Gastrocnemius medialis (tissue), 4 donors: ENCODE measurements around the gene ARRB1. TPM values are rescaled to one million over a fixed set of nuclear protein-coding genes. Genes with fewer than 3 reads are reported as not detected.
"Not testable (repeated sequence)": the region's sequence is repeated elsewhere in the genome, so short reads cannot be mapped to it uniquely, and the experiment has no call there.

Experiments used
- ATAC-seq, 2 donors: fragments of 150-250 bp; one replicate each; pipeline ENCODE4 v1.9.1; 2016
- DNase-seq, 2 donors: peaks; one replicate each; pipeline ENCODE4 v3.0.0-alpha.2; 2019
- H3K27ac ChIP-seq, 4 donors: fragments of 200-600 bp; sonication (generic); 1 replicate in 1 of 4; 2 replicates in 3 of 4; pipeline ENCODE4 v1.5.1; 2016 to 2018; ENCODE audit warnings: mild to moderate bottlenecking in 2 of 4, moderate library complexity in 1 of 4
- H3K27me3 ChIP-seq, 3 donors: fragments of 200-600 bp; sonication (generic) in 2 of 3; 1 replicate in 1 of 3; 2 replicates in 2 of 3; pipeline versions ENCODE4 v1.5.1 to v1.6.0; 2016 to 2019; ENCODE audit warnings: mild to moderate bottlenecking in 1 of 3, moderate library complexity in 1 of 3
- H3K36me3 ChIP-seq, 2 donors: fragments of 200-600 bp; sonication (generic) in 1 of 2; one replicate each; pipeline ENCODE4 v1.5.1; 2017 to 2018
- H3K4me1 ChIP-seq, 2 donors: fragments of 200-600 bp; sonication (generic) in 1 of 2; one replicate each; pipeline ENCODE4 v1.5.1; 2016 to 2017; ENCODE audit warnings: mild to moderate bottlenecking in 2 of 2
- H3K4me3 ChIP-seq, 4 donors: fragments of 200-600 bp; sonication (generic) in 3 of 4; 1 replicate in 1 of 4; 2 replicates in 3 of 4; pipeline ENCODE4 v1.5.1; 2016 to 2019; ENCODE audit warnings: mild to moderate bottlenecking in 2 of 4
- H3K9me3 ChIP-seq, 3 donors: fragments of 200-600 bp; sonication (generic) in 2 of 3; 1 replicate in 1 of 3; 2 replicates in 2 of 3; pipeline ENCODE4 v1.5.1; 2016 to 2019
- CTCF ChIP-seq, 5 experiments: fragments of 450-650 bp in 3 of 5; fragments of 200-600 bp in 2 of 5; sonication (generic) in 2 of 5; IDR thresholded peaks in 4 of 5; conservative IDR thresholded peaks in 1 of 5; 1 replicate in 4 of 5; 2 replicates in 1 of 5; pipeline ENCODE4 v1.5.1; 2016 to 2019; ENCODE audit warnings: antibody characterized with exemption in 5 of 5, mild to moderate bottlenecking in 3 of 5, moderate library complexity in 3 of 5
- POLR2A ChIP-seq, 2 donors: fragments of 450-650 bp; IDR thresholded peaks; one replicate each; pipeline ENCODE4 v1.6.1; 2017; ENCODE audit warnings: antibody characterized with exemption in 2 of 2, mild to moderate bottlenecking in 2 of 2, moderate library complexity in 2 of 2
- in situ Hi-C, 4 donors: fragments of 200-750 bp; cut with MboI; loops; one replicate each; pipeline versions ENCODE4 v1.15.0 to v1.8.0; 2017; ENCODE audit warnings: low sequenced_read_pairs in 4 of 4
- intact Hi-C: fragments of 100-400 bp; cut with DNase I; formaldehyde crosslinking; loops from one replicate; pipeline ENCODE4 v1.15.1; 2023; ENCODE audit warnings: low total_unique reads
- total RNA-seq, 4 donors: library from RNA; depleted of rRNA; stranded (reverse); fragments of >200 nt; gene quantifications; one replicate each; pipeline versions ENCODE4 v1.1.0 to v1.2.3, GENCODE V29; 2016

ARRB1 gene
- total RNA-seq, 4 donors from 2014 or later: 4.3 to 11.8 (median 5.4) TPM

- Histone ChIP-seq H3K27ac (peak overlapping the region; percentile 29 to 63 (median 42)), H3K4me1 (peaks cover 17 to 22% of the 10 kb centered on the region in 2 donors), H3K36me3 (no peaks in the 10 kb centered on the region), H3K9me3 (no peaks in the 10 kb centered on the region), H3K4me3 (no peak overlapping the region), H3K27me3 (no peaks in the 10 kb centered on the region)
- intact Hi-C loops (no loop called here), in situ Hi-C loops (no loop called here)
- ATAC-seq (no peak), DNase-seq (peak in 1 of 2 donors; percentile 26)
- TF ChIP-seq POLR2A (IDR thresholded peaks at IDR 0.05) (no peak), CTCF (IDR thresholded peaks at IDR 0.05 in 4 of 5, conservative IDR thresholded peaks at IDR 0.05 in 1 of 5) (no peak)
These were observed 43.3 kb downstream of the ARRB1 start for GRCh38 chr11:75308116-75308515.

GRCh38 chr11:75307058-75307457 is 44.4 kb downstream of the ARRB1 start:
- no peaks in the 10 kb centered on the region for H3K9me3 ChIP-seq
- in situ Hi-C loops: no loop called here
- H3K4me3 ChIP-seq: no peak overlapping the region
- no peaks in the 10 kb centered on the region for H3K27me3 ChIP-seq
- no peak for DNase-seq
- peaks cover 10 to 13% of the 10 kb centered on the region in 2 donors for H3K4me1 ChIP-seq
- intact Hi-C loops: no loop called here
- H3K27ac ChIP-seq: peak overlapping the region; percentile 29 to 64 (median 46)
- TF ChIP-seq CTCF (IDR thresholded peaks at IDR 0.05 in 4 of 5, conservative IDR thresholded peaks at IDR 0.05 in 1 of 5): no peak
- no peak for TF ChIP-seq POLR2A (IDR thresholded peaks at IDR 0.05)
- ATAC-seq: peak in 1 of 2 donors; percentile 5
- H3K36me3 ChIP-seq: no peaks in the 10 kb centered on the region

- intact Hi-C loops (no loop called here), in situ Hi-C loops (no loop called here)
- no peak for DNase-seq
- TF ChIP-seq POLR2A (IDR thresholded peaks at IDR 0.05) (no peak), CTCF (IDR thresholded peaks at IDR 0.05 in 4 of 5, conservative IDR thresholded peaks at IDR 0.05 in 1 of 5) (no peak)
- Histone ChIP-seq H3K27ac (peak overlapping the region; percentile 25 to 64 (median 46)), H3K4me1 (peaks cover 10 to 15% of the 10 kb centered on the region in 2 donors), H3K4me3 (peak overlapping the region in 2 of 4 donors; percentile 29 to 30), H3K36me3 (no peaks in the 10 kb centered on the region), H3K9me3 (no peaks in the 10 kb centered on the region), H3K27me3 (no peaks in the 10 kb centered on the region)
- peak in 1 of 2 donors; percentile 53 for ATAC-seq
These were observed 44.9 kb downstream of the ARRB1 start for GRCh38 chr11:75306529-75306928.

GRCh38 chr11:75305993-75306392 is 45.5 kb downstream of the ARRB1 start:
- TF ChIP-seq POLR2A (IDR thresholded peaks at IDR 0.05) (no peak), CTCF (IDR thresholded peaks at IDR 0.05 in 4 of 5, conservative IDR thresholded peaks at IDR 0.05 in 1 of 5) (no peak)
- H3K9me3 ChIP-seq: no peaks in the 10 kb centered on the region
- no peaks in the 10 kb centered on the region for H3K27me3 ChIP-seq
- H3K4me1 ChIP-seq: peaks cover 4 to 13% of the 10 kb centered on the region in 2 donors
- no peak for ATAC-seq
- H3K27ac ChIP-seq: peak overlapping the region; percentile 25 to 64 (median 46)
- no peak for DNase-seq
- intact Hi-C loops (no loop called here), in situ Hi-C loops (no loop called here)
- peak overlapping the region in 2 of 4 donors; percentile 29 to 30 for H3K4me3 ChIP-seq
- no peaks in the 10 kb centered on the region for H3K36me3 ChIP-seq

GRCh38 chr11:75305452-75305851 is 46.0 kb downstream of the ARRB1 start:
- Histone ChIP-seq H3K27ac (peak overlapping the region in 1 of 4 donors; percentile 63), H3K4me3 (no peak overlapping the region), H3K27me3 (no peaks in the 10 kb centered on the region), H3K36me3 (no peaks in the 10 kb centered on the region), H3K9me3 (no peaks in the 10 kb centered on the region), H3K4me1 (peaks cover 4 to 8% of the 10 kb centered on the region in 2 donors)
- TF ChIP-seq POLR2A (IDR thresholded peaks at IDR 0.05) (no peak), CTCF (IDR thresholded peaks at IDR 0.05 in 4 of 5, conservative IDR thresholded peaks at IDR 0.05 in 1 of 5) (no peak)
- in situ Hi-C loops (no loop called here), intact Hi-C loops (no loop called here)
- DNase-seq: no peak
- no peak for ATAC-seq

GRCh38 chr11:75304941-75305340 is 46.5 kb downstream of the ARRB1 start:
- H3K9me3 ChIP-seq, DNase-seq, H3K27ac ChIP-seq, in situ Hi-C loops, H3K27me3 ChIP-seq, H3K36me3 ChIP-seq, ATAC-seq, intact Hi-C loops, H3K4me3 ChIP-seq, H3K4me1 ChIP-seq: not testable (repeated sequence)
